Tibial artery (tissue), 4 donors: ENCODE data around the gene PHKA2.

Experiments
- DNase-seq, 2 donors: peaks; one replicate each; pipeline ENCODE4 v3.0.0-alpha.2; 2019
- H3K27ac ChIP-seq, 2 donors: fragments of 200-600 bp; sonication (generic) in 1 of 2; 1 replicate in 1 of 2; 2 replicates in 1 of 2; pipeline ENCODE4 v1.5.1; 2018 to 2019; ENCODE audit warnings: mild to moderate bottlenecking in 1 of 2
- H3K27me3 ChIP-seq, 2 donors: fragments of 200-600 bp; sonication (generic) in 1 of 2; one replicate each; pipeline versions ENCODE4 v1.5.1 to v1.6.0; 2016 to 2019
- H3K36me3 ChIP-seq, 3 donors: fragments of 200-600 bp; sonication (generic) in 2 of 3; one replicate each; pipeline ENCODE4 v1.5.1; 2016 to 2019; ENCODE audit warnings: mild to moderate bottlenecking in 2 of 3
- H3K4me1 ChIP-seq, 4 donors: fragments of 200-600 bp; sonication (generic) in 2 of 4; 1 replicate in 3 of 4; 2 replicates in 1 of 4; pipeline ENCODE4 v1.5.1; 2016 to 2019
- H3K4me3 ChIP-seq, 2 donors: fragments of 200-600 bp; sonication (generic) in 1 of 2; 1 replicate in 1 of 2; 2 replicates in 1 of 2; pipeline ENCODE4 v1.5.1; 2018 to 2019; ENCODE audit warnings: mild to moderate bottlenecking in 2 of 2
- H3K9me3 ChIP-seq, 3 donors: fragments of 200-600 bp; sonication (generic) in 1 of 3; one replicate each; pipeline ENCODE4 v1.5.1; 2016 to 2019
- intact Hi-C: fragments of 100-400 bp; cut with DNase I; formaldehyde crosslinking; loops from one replicate; pipeline ENCODE4 v1.15.0; 2023; ENCODE audit warnings: low total_unique reads
- TF ChIP-seq, protein P1 (sequence below), 2 experiments: fragments of 200-600 bp in 1 of 2; fragments of 450-650 bp in 1 of 2; IDR thresholded peaks; one replicate each; pipeline ENCODE4 v1.5.1; 2017 to 2019; ENCODE audit warnings: antibody characterized with exemption in 2 of 2, mild to moderate bottlenecking in 1 of 2, moderate library complexity in 1 of 2

PHKA2 gene

GRCh38 chrX:18941896-18942295 is 42.0 kb downstream of the PHKA2 start:
- TF ChIP-seq, protein P1, sequence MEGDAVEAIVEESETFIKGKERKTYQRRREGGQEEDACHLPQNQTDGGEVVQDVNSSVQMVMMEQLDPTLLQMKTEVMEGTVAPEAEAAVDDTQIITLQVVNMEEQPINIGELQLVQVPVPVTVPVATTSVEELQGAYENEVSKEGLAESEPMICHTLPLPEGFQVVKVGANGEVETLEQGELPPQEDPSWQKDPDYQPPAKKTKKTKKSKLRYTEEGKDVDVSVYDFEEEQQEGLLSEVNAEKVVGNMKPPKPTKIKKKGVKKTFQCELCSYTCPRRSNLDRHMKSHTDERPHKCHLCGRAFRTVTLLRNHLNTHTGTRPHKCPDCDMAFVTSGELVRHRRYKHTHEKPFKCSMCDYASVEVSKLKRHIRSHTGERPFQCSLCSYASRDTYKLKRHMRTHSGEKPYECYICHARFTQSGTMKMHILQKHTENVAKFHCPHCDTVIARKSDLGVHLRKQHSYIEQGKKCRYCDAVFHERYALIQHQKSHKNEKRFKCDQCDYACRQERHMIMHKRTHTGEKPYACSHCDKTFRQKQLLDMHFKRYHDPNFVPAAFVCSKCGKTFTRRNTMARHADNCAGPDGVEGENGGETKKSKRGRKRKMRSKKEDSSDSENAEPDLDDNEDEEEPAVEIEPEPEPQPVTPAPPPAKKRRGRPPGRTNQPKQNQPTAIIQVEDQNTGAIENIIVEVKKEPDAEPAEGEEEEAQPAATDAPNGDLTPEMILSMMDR (IDR thresholded peaks at IDR 0.05), result no peak
- Histone ChIP-seq H3K36me3 (peaks cover 0 to 25% (median 4%) of the 10 kb centered on the region in 3 donors), H3K4me3 (no peak overlapping the region), H3K4me1 (no peaks in the 10 kb centered on the region), H3K27me3 (no peaks in the 10 kb centered on the region), H3K27ac (no peak overlapping the region), H3K9me3 (no peaks in the 10 kb centered on the region)
- DNase-seq, result no peak
- intact Hi-C loops, result no loop called here

DNA sequence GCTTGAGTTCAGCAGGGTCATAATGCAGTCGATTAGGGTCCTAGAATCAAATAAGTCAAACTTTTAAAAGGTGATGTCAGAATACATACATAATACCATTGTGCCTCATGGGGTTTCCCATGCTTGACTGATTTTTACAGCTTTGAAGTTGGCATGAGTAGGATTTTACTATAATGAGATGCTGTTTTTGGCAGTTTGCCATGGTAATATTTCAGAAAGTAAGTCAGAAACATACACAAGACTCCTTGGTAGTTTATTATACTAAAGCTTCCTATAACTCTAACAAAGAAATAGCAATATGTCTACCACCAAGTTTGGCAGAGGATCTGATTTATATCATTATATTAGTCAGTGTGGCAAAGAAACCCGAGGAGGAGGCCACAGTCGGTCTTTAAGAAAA is 45.2 kb downstream of the PHKA2 start:
- no peak for DNase-seq
- intact Hi-C loops, result loop anchor here (10.0 kb wide), 1 partner anchor 396 kb away; no protein-coding TSS in a partner anchor
- Histone ChIP-seq H3K27me3 (no peaks in the 10 kb centered on the region), H3K4me1 (no peaks in the 10 kb centered on the region), H3K27ac (no peak overlapping the region), H3K4me3 (no peak overlapping the region), H3K36me3 (peaks cover 0 to 30% (median 4%) of the 10 kb centered on the region in 3 donors), H3K9me3 (no peaks in the 10 kb centered on the region)
- TF ChIP-seq, protein P1 (IDR thresholded peaks at IDR 0.05), result no peak

- TF ChIP-seq, protein P1 (IDR thresholded peaks at IDR 0.05), result no peak
- H3K27ac ChIP-seq, result no peak overlapping the region
- H3K27me3 ChIP-seq, result no peaks in the 10 kb centered on the region
- peaks cover 0 to 30% (median 4%) of the 10 kb centered on the region in 3 donors for H3K36me3 ChIP-seq
- H3K9me3 ChIP-seq, result no peaks in the 10 kb centered on the region
- no peak overlapping the region for H3K4me3 ChIP-seq
- no peaks in the 10 kb centered on the region for H3K4me1 ChIP-seq
- DNase-seq, result no peak
- intact Hi-C loops, result loop anchor here (10.0 kb wide), 1 partner anchor 398 kb away; no protein-coding TSS in a partner anchor
Measured at GRCh38 chrX:18937173-18937572, 46.7 kb downstream of the PHKA2 start.

- DNase-seq, result no peak
- Histone ChIP-seq H3K36me3 (peaks cover 0 to 25% (median 4%) of the 10 kb centered on the region in 3 donors), H3K4me1 (no peaks in the 10 kb centered on the region), H3K27me3 (no peaks in the 10 kb centered on the region), H3K9me3 (no peaks in the 10 kb centered on the region), H3K4me3 (no peak overlapping the region), H3K27ac (no peak overlapping the region)
- intact Hi-C loops, result loop anchor here (10.0 kb wide), 1 partner anchor 399 kb away; no protein-coding TSS in a partner anchor
- TF ChIP-seq, protein P1 (IDR thresholded peaks at IDR 0.05), result no peak
Measured at GRCh38 chrX:18935893-18936292, 48.0 kb downstream of the PHKA2 start.

- intact Hi-C loops, result loop anchor here (10.0 kb wide), 1 partner anchor 400 kb away; no protein-coding TSS in a partner anchor
- TF ChIP-seq, protein P1 (IDR thresholded peaks at IDR 0.05), result no peak
- no peak for DNase-seq
- no peaks in the 10 kb centered on the region for H3K4me1 ChIP-seq
- no peak overlapping the region for H3K27ac ChIP-seq
- H3K36me3 ChIP-seq, result peaks cover 0 to 21% (median 4%) of the 10 kb centered on the region in 3 donors
- H3K27me3 ChIP-seq, result no peaks in the 10 kb centered on the region
- H3K9me3 ChIP-seq, result no peaks in the 10 kb centered on the region
- H3K4me3 ChIP-seq, result no peak overlapping the region
Measured at GRCh38 chrX:18934708-18935107, 49.2 kb downstream of the PHKA2 start.
